Trophoblast cell (in vitro differentiated cells and primary cell): ENCODE results near the gene TUFM.

Experiments
- DNase-seq, 2 donors: peaks; one replicate each; pipeline ENCODE4 v3.0.0-alpha.2; 2016
- H2AFZ ChIP-seq: 2 replicates; pipeline ENCODE4 v1.6.1; 2013; ENCODE audit warnings: low read length, moderate library complexity, mild to moderate bottlenecking; ENCODE audit not compliant: insufficient read depth, poor library complexity
- H2AK5ac ChIP-seq: 2 replicates; pipeline ENCODE4 v1.6.1; 2013; ENCODE audit warnings: mild to moderate bottlenecking, low read length
- H2BK120ac ChIP-seq: 2 replicates; pipeline ENCODE4 v1.6.1; 2013; ENCODE audit warnings: low read length, mild to moderate bottlenecking, moderate library complexity; ENCODE audit not compliant: insufficient read depth, poor library complexity
- H2BK12ac ChIP-seq: 2 replicates; pipeline ENCODE4 v1.6.1; 2013; ENCODE audit warnings: mild to moderate bottlenecking, low read length, moderate library complexity
- H2BK5ac ChIP-seq: 2 replicates; pipeline ENCODE4 v1.6.1; 2013; ENCODE audit warnings: low read length, low read depth, moderate library complexity, mild to moderate bottlenecking; ENCODE audit not compliant: poor library complexity
- H3K14ac ChIP-seq: 2 replicates; pipeline ENCODE4 v1.6.1; 2013; ENCODE audit warnings: mild to moderate bottlenecking, low read length
- H3K18ac ChIP-seq: 2 replicates; pipeline ENCODE4 v1.6.1; 2013; ENCODE audit warnings: mild to moderate bottlenecking, low read length
- H3K23ac ChIP-seq: 2 replicates; pipeline ENCODE4 v1.6.1; 2013; ENCODE audit warnings: low read length
- H3K27ac ChIP-seq: 2 replicates; pipeline ENCODE4 v1.5.1; 2013; ENCODE audit warnings: low read depth, mild to moderate bottlenecking, inconsistent platforms, low read length, moderate library complexity
- H3K27me3 ChIP-seq: 2 replicates; pipeline ENCODE4 v1.6.1; 2013; ENCODE audit warnings: inconsistent platforms, mild to moderate bottlenecking, low read length, moderate library complexity; ENCODE audit not compliant: insufficient read depth
- H3K36me3 ChIP-seq, 2 experiments: 1 replicate in 1 of 2; 2 replicates in 1 of 2; pipeline ENCODE4 v1.6.1; 2013; ENCODE audit warnings: low read length in 2 of 2, mild to moderate bottlenecking in 2 of 2, moderate library complexity in 1 of 2; ENCODE audit not compliant: insufficient read depth in 2 of 2, control insufficient read depth in 1 of 2
- H3K4ac ChIP-seq: 2 replicates; pipeline ENCODE4 v1.6.1; 2013; ENCODE audit warnings: low read depth, mild to moderate bottlenecking, low read length, moderate library complexity
- H3K4me1 ChIP-seq, 2 experiments: 1 replicate in 1 of 2; 2 replicates in 1 of 2; pipeline ENCODE4 v1.6.1; 2013; ENCODE audit warnings: low read length in 2 of 2, mild to moderate bottlenecking in 2 of 2, moderate library complexity in 1 of 2; ENCODE audit not compliant: insufficient read depth in 2 of 2, control insufficient read depth in 1 of 2
- H3K4me2 ChIP-seq: 2 replicates; pipeline ENCODE4 v1.6.1; 2013; ENCODE audit warnings: inconsistent platforms, mild to moderate bottlenecking, low read length, moderate library complexity
- H3K4me3 ChIP-seq: 2 replicates; pipeline ENCODE4 v1.5.1; 2013; ENCODE audit warnings: mild to moderate bottlenecking, low read depth, low read length, inconsistent platforms
- H3K79me1 ChIP-seq: one replicate; pipeline ENCODE4 v1.6.1; 2013; ENCODE audit warnings: low read length
- H3K79me2 ChIP-seq: 2 replicates; pipeline ENCODE4 v1.6.1; 2013; ENCODE audit warnings: low read length, mild to moderate bottlenecking; ENCODE audit not compliant: control insufficient read depth, insufficient read depth, poor library complexity
- H3K9ac ChIP-seq: 2 replicates; pipeline ENCODE4 v1.6.1; 2013; ENCODE audit warnings: mild to moderate bottlenecking, low read length
- H3K9me3 ChIP-seq: 2 replicates; pipeline ENCODE4 v1.6.1; 2013; ENCODE audit warnings: low read depth, mild to moderate bottlenecking, control low read depth, inconsistent platforms, low read length; ENCODE audit not compliant: insufficient read depth
- H4K12ac ChIP-seq: 2 replicates; pipeline ENCODE4 v1.6.1; 2013; ENCODE audit warnings: low read depth, mild to moderate bottlenecking, low read length, moderate library complexity
- H4K8ac ChIP-seq: 2 replicates; pipeline ENCODE4 v1.6.1; 2013; ENCODE audit warnings: low read depth, mild to moderate bottlenecking, low read length, moderate library complexity
- H4K91ac ChIP-seq: one replicate; pipeline ENCODE4 v1.6.1; 2013; ENCODE audit warnings: low read depth, mild to moderate bottlenecking, low read length, moderate library complexity
- WGBS: extraction: QIAGEN DNeasy Blood & Tissue Kit; methylation state at CpG from one replicate; pipeline ENCODE4 v1.1.7; 2013; ENCODE audit warnings: missing lambda C conversion rate; ENCODE audit not compliant: insufficient read length, insufficient coverage; ENCODE audit errors: extremely low coverage; 5-methylcytosine and 5-hydroxymethylcytosine counted together

The TUFM gene

GRCh38 chr16:28842696-28843095 is 3.5 kb downstream of the TUFM start:
- H2AFZ ChIP-seq, result no peak overlapping the region
- H3K9me3 ChIP-seq, result no peaks in the 10 kb centered on the region
- H3K4me2 ChIP-seq, result no peak overlapping the region
- H2BK120ac ChIP-seq, result no peak overlapping the region
- peaks cover 10% of the 10 kb centered on the region for H3K79me2 ChIP-seq
- no peak overlapping the region for H3K4ac ChIP-seq
- no peak for DNase-seq
- H3K27me3 ChIP-seq, result no peaks in the 10 kb centered on the region
- H3K79me1 ChIP-seq, result peaks cover 9% of the 10 kb centered on the region
- no peak overlapping the region for H2BK5ac ChIP-seq
- H3K27ac ChIP-seq, result no peak overlapping the region
- H3K18ac ChIP-seq, result no peak overlapping the region
- H4K12ac ChIP-seq, result no peak overlapping the region
- no peak overlapping the region for H3K14ac ChIP-seq
- H3K23ac ChIP-seq, result no peak overlapping the region
- no CpG with 5 or more reads among the region's 7 CpGs for WGBS
- no peak overlapping the region for H3K4me3 ChIP-seq
- no peak overlapping the region for H2BK12ac ChIP-seq
- H3K9ac ChIP-seq, result no peak overlapping the region
- peaks cover 33 to 46% of the 10 kb centered on the region in 2 experiments for H3K36me3 ChIP-seq
- no peak overlapping the region for H4K91ac ChIP-seq
- no peak overlapping the region for H4K8ac ChIP-seq
- no peak overlapping the region for H2AK5ac ChIP-seq
- H3K4me1 ChIP-seq, result peaks cover 6 to 16% of the 10 kb centered on the region in 2 experiments

GRCh38 chr16:28839899-28840298 is 6.2 kb downstream of the TUFM start:
- no peak overlapping the region for H4K12ac ChIP-seq
- no peak overlapping the region for H3K4ac ChIP-seq
- H3K9ac ChIP-seq, result no peak overlapping the region
- no peak overlapping the region for H3K4me2 ChIP-seq
- no peak overlapping the region for H2AK5ac ChIP-seq
- H3K79me1 ChIP-seq, result no peaks in the 10 kb centered on the region
- H2BK5ac ChIP-seq, result no peak overlapping the region
- WGBS, result no CpG with 5 or more reads among the region's 1 CpG
- no peak overlapping the region for H4K91ac ChIP-seq
- H3K23ac ChIP-seq, result no peak overlapping the region
- no peak overlapping the region for H4K8ac ChIP-seq
- H3K4me1 ChIP-seq, result peaks cover 0 to 2% of the 10 kb centered on the region in 2 experiments
- H3K36me3 ChIP-seq, result peaks cover 58 to 69% of the 10 kb centered on the region in 2 experiments
- H3K18ac ChIP-seq, result no peak overlapping the region
- no peaks in the 10 kb centered on the region for H3K27me3 ChIP-seq
- H3K27ac ChIP-seq, result no peak overlapping the region
- no peaks in the 10 kb centered on the region for H3K79me2 ChIP-seq
- no peaks in the 10 kb centered on the region for H3K9me3 ChIP-seq
- no peak overlapping the region for H2BK12ac ChIP-seq
- H3K4me3 ChIP-seq, result no peak overlapping the region
- DNase-seq, result no peak
- H2BK120ac ChIP-seq, result no peak overlapping the region
- no peak overlapping the region for H3K14ac ChIP-seq
- no peak overlapping the region for H2AFZ ChIP-seq

- no peaks in the 10 kb centered on the region for H3K79me2 ChIP-seq
- H3K23ac ChIP-seq, result no peak overlapping the region
- no peak overlapping the region for H4K12ac ChIP-seq
- H4K8ac ChIP-seq, result no peak overlapping the region
- no peak overlapping the region for H3K4me3 ChIP-seq
- H2BK12ac ChIP-seq, result no peak overlapping the region
- no peak overlapping the region for H3K14ac ChIP-seq
- no peak overlapping the region for H2AFZ ChIP-seq
- H3K4ac ChIP-seq, result no peak overlapping the region
- no peak overlapping the region for H3K4me2 ChIP-seq
- H3K27ac ChIP-seq, result no peak overlapping the region
- no peak overlapping the region for H2AK5ac ChIP-seq
- H3K9ac ChIP-seq, result no peak overlapping the region
- no peak overlapping the region for H2BK5ac ChIP-seq
- H3K36me3 ChIP-seq, result peaks cover 58 to 69% of the 10 kb centered on the region in 2 experiments
- no peaks in the 10 kb centered on the region for H3K4me1 ChIP-seq
- H3K18ac ChIP-seq, result no peak overlapping the region
- WGBS, result no CpG with 5 or more reads among the region's 14 CpGs
- no peak overlapping the region for H2BK120ac ChIP-seq
- no peak overlapping the region for H4K91ac ChIP-seq
- no peak for DNase-seq
- H3K27me3 ChIP-seq, result no peaks in the 10 kb centered on the region
- H3K9me3 ChIP-seq, result no peaks in the 10 kb centered on the region
- no peaks in the 10 kb centered on the region for H3K79me1 ChIP-seq
Measured at GRCh38 chr16:28839004-28839639, 7.0 kb downstream of the TUFM start.

GRCh38 chr16:28838558-28838918 is 7.6 kb downstream of the TUFM start:
- H3K79me2 ChIP-seq, result no peaks in the 10 kb centered on the region
- no peaks in the 10 kb centered on the region for H3K9me3 ChIP-seq
- H3K79me1 ChIP-seq, result no peaks in the 10 kb centered on the region
- no peak overlapping the region for H4K91ac ChIP-seq
- no peak overlapping the region for H2BK120ac ChIP-seq
- H3K23ac ChIP-seq, result no peak overlapping the region
- H2AFZ ChIP-seq, result no peak overlapping the region
- H3K4ac ChIP-seq, result no peak overlapping the region
- H4K8ac ChIP-seq, result no peak overlapping the region
- no peak overlapping the region for H3K14ac ChIP-seq
- DNase-seq, result no peak
- H3K27me3 ChIP-seq, result no peaks in the 10 kb centered on the region
- H2BK12ac ChIP-seq, result no peak overlapping the region
- H2BK5ac ChIP-seq, result no peak overlapping the region
- no peak overlapping the region for H2AK5ac ChIP-seq
- no peak overlapping the region for H3K4me2 ChIP-seq
- no peaks in the 10 kb centered on the region for H3K4me1 ChIP-seq
- no peak overlapping the region for H3K18ac ChIP-seq
- H3K9ac ChIP-seq, result no peak overlapping the region
- no CpG with 5 or more reads among the region's 1 CpG for WGBS
- peaks cover 57 to 69% of the 10 kb centered on the region in 2 experiments for H3K36me3 ChIP-seq
- H3K27ac ChIP-seq, result no peak overlapping the region
- no peak overlapping the region for H4K12ac ChIP-seq
- H3K4me3 ChIP-seq, result no peak overlapping the region
